Activated naive CD8-positive, alpha-beta T cell (primary cell): ENCODE measurements around the gene CTNNA2.

Experiments
- H3K27ac Mint-ChIP-seq: one replicate; pipeline ENCODE4 v1.8.0; 2021; ENCODE audit warnings: mixed read lengths
- H3K27me3 Mint-ChIP-seq: one replicate; pipeline ENCODE4 v1.8.0; 2021; ENCODE audit warnings: mixed read lengths
- H3K36me3 Mint-ChIP-seq: one replicate; pipeline ENCODE4 v1.8.0; 2021; ENCODE audit warnings: mixed read lengths
- H3K4me1 Mint-ChIP-seq: one replicate; pipeline ENCODE4 v1.8.0; 2021; ENCODE audit warnings: low read depth, mixed read lengths
- H3K4me3 Mint-ChIP-seq: one replicate; pipeline ENCODE4 v1.8.0; 2021; ENCODE audit warnings: mild to moderate bottlenecking, mixed read lengths
- H3K9me3 Mint-ChIP-seq: one replicate; pipeline ENCODE4 v1.8.0; 2021; ENCODE audit warnings: low read depth, mixed read lengths

Gene CTNNA2

DNA sequence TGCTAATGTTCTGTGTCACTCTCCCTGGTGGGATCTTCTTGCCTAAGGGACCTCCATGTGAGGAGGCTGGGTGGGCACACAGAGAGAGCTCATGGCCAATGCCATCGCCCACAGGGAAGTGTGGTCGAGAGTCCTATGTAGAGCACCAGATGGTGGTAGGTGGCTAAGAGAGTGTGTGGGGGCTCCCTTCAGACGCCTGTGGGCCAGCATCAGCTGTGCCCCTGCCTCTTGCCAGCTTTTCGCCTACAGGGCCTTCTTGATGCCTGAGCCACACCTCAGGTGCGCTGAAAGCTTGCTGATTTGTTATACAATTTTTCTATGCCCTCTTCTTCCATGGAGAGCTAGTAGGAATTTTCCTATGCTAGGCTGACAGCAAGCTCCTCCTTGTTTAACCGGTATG is 753.4 kb downstream of the CTNNA2 start:
- H3K4me3 Mint-ChIP-seq: no peak overlapping the region
- H3K36me3 Mint-ChIP-seq: no peaks in the 10 kb centered on the region
- H3K27ac Mint-ChIP-seq: no peak overlapping the region
- no peaks in the 10 kb centered on the region for H3K27me3 Mint-ChIP-seq
- no peaks in the 10 kb centered on the region for H3K4me1 Mint-ChIP-seq
- peaks cover 4% of the 10 kb centered on the region for H3K9me3 Mint-ChIP-seq

DNA sequence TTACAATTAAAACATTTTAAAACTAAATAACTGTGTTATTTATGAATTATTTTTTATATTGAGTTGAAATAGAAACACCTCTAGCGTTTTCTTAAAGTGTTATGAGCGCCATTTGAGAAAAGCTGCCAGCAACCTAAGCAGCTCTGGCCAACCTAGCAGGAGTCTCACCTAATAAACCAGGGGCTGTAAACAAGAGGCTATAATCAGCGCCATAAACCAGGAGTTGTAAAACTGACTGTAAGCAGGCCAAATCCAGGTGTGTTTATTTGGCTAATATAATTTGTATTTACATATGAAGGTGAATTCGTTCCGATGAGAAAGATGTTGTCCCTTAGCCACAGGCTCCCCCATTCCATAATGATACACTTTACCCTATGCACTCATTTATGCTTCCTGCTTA is 757.0 kb downstream of the CTNNA2 start:
- Mint-ChIP-seq H3K27ac (no peak overlapping the region), H3K4me1 (no peaks in the 10 kb centered on the region), H3K36me3 (no peaks in the 10 kb centered on the region), H3K4me3 (no peak overlapping the region), H3K27me3 (no peaks in the 10 kb centered on the region), H3K9me3 (peaks cover 10% of the 10 kb centered on the region)

DNA sequence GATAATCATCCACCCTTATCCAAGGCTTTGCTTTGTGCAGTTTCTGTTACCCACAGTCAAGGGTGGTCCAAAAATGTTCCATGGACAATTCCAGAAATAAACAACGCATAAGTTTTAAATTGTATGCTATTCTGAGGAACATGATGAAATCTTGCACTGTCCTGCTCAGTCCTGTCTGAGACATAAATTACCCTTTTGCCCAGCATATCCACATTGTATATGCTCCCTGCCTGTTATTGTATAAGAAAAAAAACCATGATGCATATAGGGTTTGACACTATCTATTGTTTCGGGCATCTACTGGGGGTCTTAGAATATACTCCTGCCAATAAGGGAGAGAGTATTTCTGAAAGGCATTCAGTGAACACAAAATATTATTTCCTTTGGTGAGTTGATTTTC is 767.7 kb downstream of the CTNNA2 start:
- Mint-ChIP-seq H3K4me3 (no peak overlapping the region), H3K4me1 (no peaks in the 10 kb centered on the region), H3K27me3 (no peaks in the 10 kb centered on the region), H3K9me3 (no peaks in the 10 kb centered on the region), H3K27ac (no peak overlapping the region), H3K36me3 (no peaks in the 10 kb centered on the region)

DNA sequence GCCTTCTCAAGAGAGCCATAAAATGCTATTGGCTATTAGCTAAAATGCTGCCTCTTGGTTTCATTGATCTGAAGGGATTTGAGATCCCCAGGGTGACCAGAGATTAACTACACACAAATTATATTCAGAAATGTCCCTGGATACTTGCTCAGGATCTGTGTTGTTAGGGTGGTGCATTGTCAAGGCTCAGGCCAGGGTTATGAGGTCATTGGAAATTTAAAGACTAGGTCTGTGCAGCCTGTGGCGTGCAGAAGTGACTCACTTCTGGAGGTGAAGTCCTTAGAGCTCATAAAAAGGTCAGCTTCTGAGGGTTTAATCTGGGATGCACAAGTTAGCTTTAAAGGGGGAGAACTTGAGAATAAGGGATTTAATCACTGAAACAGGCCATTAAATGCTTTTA is 768.2 kb downstream of the CTNNA2 start:
- no peaks in the 10 kb centered on the region for H3K9me3 Mint-ChIP-seq
- no peaks in the 10 kb centered on the region for H3K36me3 Mint-ChIP-seq
- no peak overlapping the region for H3K27ac Mint-ChIP-seq
- H3K4me1 Mint-ChIP-seq: no peaks in the 10 kb centered on the region
- no peaks in the 10 kb centered on the region for H3K27me3 Mint-ChIP-seq
- no peak overlapping the region for H3K4me3 Mint-ChIP-seq

DNA sequence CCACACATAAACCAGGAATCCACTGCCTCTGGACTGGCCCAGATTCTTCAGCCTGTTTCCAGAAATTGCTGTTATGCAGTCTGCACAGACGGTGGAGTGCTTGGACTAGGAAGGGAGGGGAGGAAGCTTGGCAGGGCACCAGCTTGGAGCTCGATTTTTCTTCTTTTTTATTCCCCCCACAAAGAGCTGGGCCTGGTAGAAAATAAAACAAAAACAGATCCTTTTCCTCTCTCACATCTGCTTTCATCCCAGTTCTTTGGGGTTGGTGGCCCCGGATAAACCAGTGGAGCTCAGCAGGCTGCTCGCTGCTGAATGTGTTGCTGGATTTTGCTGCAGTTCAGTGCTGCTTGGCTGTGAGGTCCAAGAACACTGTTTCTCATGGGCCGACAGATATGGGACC is 775.7 kb downstream of the CTNNA2 start:
- no peaks in the 10 kb centered on the region for H3K36me3 Mint-ChIP-seq
- no peaks in the 10 kb centered on the region for H3K9me3 Mint-ChIP-seq
- no peaks in the 10 kb centered on the region for H3K4me1 Mint-ChIP-seq
- no peak overlapping the region for H3K27ac Mint-ChIP-seq
- no peak overlapping the region for H3K4me3 Mint-ChIP-seq
- H3K27me3 Mint-ChIP-seq: peaks cover 1% of the 10 kb centered on the region

DNA sequence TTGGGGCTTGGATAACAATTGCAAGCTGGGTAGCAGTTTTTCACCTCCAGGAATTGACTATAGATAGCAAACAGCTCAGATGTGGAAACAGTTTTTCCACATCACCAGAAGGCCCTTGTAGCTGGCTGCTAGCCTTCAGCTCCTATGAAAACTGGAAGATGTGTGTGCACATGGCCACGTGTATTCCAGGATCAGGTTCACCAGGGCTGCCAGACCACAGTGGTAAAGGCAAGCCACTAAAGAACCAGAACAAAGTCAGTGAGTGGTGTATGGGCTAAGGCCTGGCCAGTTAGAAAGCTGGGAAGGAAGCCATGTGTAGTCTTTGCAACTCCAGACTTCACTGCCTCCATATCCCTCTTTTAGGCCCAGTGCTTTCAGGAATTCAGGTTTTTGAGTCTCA is 778.8 kb downstream of the CTNNA2 start:
- H3K27me3 Mint-ChIP-seq: peaks cover 3% of the 10 kb centered on the region
- no peak overlapping the region for H3K4me3 Mint-ChIP-seq
- no peaks in the 10 kb centered on the region for H3K4me1 Mint-ChIP-seq
- no peaks in the 10 kb centered on the region for H3K9me3 Mint-ChIP-seq
- H3K27ac Mint-ChIP-seq: no peak overlapping the region
- no peaks in the 10 kb centered on the region for H3K36me3 Mint-ChIP-seq

DNA sequence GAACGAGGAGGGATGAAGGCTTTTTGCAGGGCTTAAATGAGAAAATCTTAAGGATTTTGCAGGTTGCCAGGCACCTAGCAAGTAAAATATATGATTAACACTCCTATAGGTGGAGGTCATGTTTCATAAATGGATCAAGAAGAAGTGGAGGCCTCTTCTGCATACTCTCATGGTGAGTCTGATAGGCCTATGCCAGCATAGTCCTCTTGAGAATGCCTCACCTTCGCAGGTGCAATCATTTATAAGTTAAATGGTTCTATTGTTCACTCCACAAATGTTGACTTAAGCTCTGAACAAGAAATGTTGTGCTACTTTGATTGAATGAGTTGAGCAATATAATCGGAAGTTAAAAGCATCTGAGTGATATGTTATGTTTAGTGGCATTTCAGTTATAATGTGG is 779.6 kb downstream of the CTNNA2 start:
- no peak overlapping the region for H3K4me3 Mint-ChIP-seq
- H3K27me3 Mint-ChIP-seq: peaks cover 5% of the 10 kb centered on the region
- no peaks in the 10 kb centered on the region for H3K4me1 Mint-ChIP-seq
- H3K9me3 Mint-ChIP-seq: no peaks in the 10 kb centered on the region
- no peak overlapping the region for H3K27ac Mint-ChIP-seq
- no peaks in the 10 kb centered on the region for H3K36me3 Mint-ChIP-seq

DNA sequence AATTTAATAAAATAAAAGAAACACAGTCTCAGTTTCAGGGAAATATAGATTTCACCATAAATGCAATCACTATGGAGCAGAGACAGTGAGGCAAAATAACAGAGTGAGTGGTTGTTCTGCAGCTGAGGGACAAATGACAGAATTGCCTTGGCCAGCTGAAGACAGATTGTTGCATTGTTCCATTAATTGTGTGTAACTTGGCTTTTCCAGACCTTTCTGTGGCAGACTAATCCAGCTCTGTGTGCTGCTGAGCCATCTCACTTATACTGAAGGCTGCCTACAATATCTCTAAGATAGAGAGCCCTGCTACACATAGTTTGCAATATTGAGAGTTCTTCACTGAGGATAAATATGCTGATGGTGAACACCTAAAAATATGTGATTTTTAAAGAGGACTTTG is 780.2 kb downstream of the CTNNA2 start:
- Mint-ChIP-seq H3K4me3 (no peak overlapping the region), H3K9me3 (no peaks in the 10 kb centered on the region), H3K36me3 (no peaks in the 10 kb centered on the region), H3K4me1 (no peaks in the 10 kb centered on the region), H3K27me3 (peaks cover 5% of the 10 kb centered on the region), H3K27ac (no peak overlapping the region)

DNA sequence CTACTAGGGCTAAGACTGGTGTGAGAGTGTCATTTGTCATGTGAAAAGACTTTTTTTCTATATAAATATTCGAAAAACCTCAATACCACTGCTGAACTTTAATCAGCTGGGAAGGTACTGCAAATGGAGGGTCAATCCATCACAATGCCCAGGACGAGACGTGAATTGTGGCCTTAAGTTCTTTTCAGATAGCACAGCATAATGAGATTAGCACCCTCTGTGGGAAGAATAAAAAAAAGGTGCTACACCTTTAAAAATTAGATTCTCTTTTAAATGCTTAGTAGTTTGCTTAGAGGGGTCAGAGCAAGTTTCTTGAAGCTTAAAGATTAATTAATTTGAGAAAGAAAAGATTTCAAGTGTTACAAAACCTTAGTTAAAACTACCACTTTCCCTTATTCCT is 786.1 kb downstream of the CTNNA2 start:
- H3K27me3 Mint-ChIP-seq: peaks cover 13% of the 10 kb centered on the region
- no peak overlapping the region for H3K4me3 Mint-ChIP-seq
- no peaks in the 10 kb centered on the region for H3K4me1 Mint-ChIP-seq
- H3K9me3 Mint-ChIP-seq: no peaks in the 10 kb centered on the region
- H3K27ac Mint-ChIP-seq: no peak overlapping the region
- H3K36me3 Mint-ChIP-seq: no peaks in the 10 kb centered on the region

DNA sequence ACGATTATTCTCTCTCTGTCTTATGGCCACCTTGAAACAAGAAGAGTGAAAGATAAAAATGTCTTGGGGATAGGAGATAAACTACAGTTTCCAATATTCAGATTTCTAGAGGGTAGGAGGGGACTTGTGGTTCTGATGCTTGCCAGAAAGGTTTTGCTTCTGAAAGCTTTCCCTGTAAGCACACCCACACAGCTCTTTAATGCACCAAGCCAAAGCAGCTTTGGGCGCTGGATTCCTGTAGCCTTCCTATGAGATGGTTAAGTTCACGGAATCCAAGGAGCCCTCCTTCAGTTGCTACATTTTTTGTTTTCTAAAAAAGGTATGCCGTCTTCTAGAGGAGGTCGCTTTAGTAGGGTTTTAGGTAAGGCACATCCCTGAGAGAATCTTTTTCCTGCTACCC is 786.8 kb downstream of the CTNNA2 start:
- Mint-ChIP-seq H3K9me3 (no peaks in the 10 kb centered on the region), H3K36me3 (no peaks in the 10 kb centered on the region), H3K27me3 (peaks cover 13% of the 10 kb centered on the region), H3K4me1 (no peaks in the 10 kb centered on the region), H3K27ac (no peak overlapping the region), H3K4me3 (no peak overlapping the region)

DNA sequence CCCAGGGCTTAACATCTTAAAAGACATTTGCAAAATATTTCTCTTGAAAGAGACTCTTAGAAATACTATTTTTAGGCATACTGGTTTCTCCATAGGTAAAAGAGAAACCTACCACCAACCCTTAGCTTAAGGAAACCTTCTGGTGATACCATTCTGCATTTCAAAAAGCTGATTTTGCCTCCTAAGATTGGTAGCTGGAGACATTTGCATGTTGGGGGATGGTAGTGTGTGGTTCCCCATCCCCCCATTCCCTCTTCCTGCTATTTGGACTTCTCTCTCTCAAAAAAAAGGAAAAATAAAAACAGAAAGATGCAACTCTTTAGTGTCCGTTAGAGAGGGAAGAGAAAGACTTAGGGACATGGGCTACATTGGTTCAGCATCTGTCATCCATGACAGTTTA is 787.5 kb downstream of the CTNNA2 start:
- Mint-ChIP-seq H3K27me3 (peaks cover 13% of the 10 kb centered on the region), H3K4me1 (no peaks in the 10 kb centered on the region), H3K27ac (no peak overlapping the region), H3K9me3 (no peaks in the 10 kb centered on the region), H3K4me3 (no peak overlapping the region), H3K36me3 (no peaks in the 10 kb centered on the region)

DNA sequence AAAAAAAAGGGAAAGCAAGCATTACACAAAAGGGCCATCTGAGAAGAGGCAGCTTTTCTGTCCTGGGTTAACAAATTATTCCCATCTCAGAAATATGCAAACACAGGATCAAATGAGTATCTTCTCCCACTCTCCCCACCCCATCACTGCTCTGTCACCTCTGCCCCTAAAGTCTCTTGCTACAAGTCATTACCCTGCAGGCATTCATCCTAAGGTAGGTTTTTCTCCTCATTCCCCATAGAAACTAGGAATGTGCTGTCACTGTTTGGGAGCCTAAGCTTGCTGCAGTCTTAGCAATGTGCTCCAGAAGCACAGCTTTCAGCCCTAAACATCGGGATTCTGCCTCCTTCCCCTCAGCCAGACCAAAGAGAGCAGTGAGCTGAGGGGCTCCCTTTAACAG is 788.1 kb downstream of the CTNNA2 start:
- Mint-ChIP-seq H3K27ac (no peak overlapping the region), H3K4me1 (no peaks in the 10 kb centered on the region), H3K4me3 (no peak overlapping the region), H3K36me3 (no peaks in the 10 kb centered on the region), H3K27me3 (peaks cover 13% of the 10 kb centered on the region), H3K9me3 (no peaks in the 10 kb centered on the region)

DNA sequence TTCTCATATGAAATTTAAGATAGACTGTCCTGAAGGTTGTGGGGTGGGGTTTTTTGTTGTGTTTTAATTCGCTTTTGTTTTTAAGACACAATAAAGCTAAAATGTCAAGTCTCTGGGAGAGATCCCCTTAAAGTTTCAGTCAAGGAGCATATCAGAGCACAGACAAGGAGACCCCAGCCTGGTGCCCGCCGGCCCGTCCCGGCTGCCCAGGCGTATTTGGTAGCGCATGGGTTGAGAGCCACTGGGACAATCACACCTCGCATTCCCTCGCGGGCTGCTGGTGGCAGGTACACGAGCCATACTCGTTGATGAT is 789.1 kb downstream of the CTNNA2 start:
- Mint-ChIP-seq H3K36me3 (no peaks in the 10 kb centered on the region), H3K4me3 (no peak overlapping the region), H3K4me1 (no peaks in the 10 kb centered on the region), H3K9me3 (no peaks in the 10 kb centered on the region), H3K27ac (no peak overlapping the region), H3K27me3 (peaks cover 17% of the 10 kb centered on the region)

DNA sequence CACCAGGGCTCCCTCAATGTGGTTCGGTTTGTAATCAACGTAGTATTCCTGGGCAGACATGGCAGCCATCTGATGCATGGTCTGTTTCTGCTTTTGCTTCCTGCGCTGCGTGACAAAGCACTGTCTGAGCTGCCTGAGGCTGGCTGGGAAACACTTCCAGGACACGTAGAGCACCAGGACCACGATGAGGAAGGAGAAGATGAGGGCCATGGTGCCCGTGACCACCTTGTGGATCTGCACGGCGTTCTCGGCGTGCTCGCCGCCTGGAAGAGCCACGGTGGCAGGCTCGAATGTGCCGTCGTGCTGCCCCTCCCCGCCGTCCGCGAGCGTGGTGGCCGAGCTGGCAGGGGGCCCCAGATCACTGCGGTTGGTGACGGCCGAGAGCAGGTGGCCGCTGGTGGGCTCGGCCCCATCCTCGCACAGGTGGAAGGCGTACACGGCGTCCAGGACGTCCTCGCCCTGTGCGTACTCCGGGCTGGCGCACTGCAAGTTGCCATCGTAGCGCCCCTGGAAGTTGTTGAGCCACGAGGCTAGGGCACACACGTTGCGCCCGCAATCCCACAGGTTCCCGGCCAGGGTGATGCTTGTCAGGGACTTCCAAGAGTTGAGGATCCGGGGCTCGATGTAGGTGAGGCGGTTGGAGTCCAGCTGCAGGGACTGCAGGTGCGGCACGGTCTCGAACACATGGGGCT is 789.6 kb downstream of the CTNNA2 start:
- H3K27me3 Mint-ChIP-seq: peaks cover 16% of the 10 kb centered on the region
- no peaks in the 10 kb centered on the region for H3K9me3 Mint-ChIP-seq
- no peak overlapping the region for H3K4me3 Mint-ChIP-seq
- no peak overlapping the region for H3K27ac Mint-ChIP-seq
- no peaks in the 10 kb centered on the region for H3K4me1 Mint-ChIP-seq
- H3K36me3 Mint-ChIP-seq: no peaks in the 10 kb centered on the region

DNA sequence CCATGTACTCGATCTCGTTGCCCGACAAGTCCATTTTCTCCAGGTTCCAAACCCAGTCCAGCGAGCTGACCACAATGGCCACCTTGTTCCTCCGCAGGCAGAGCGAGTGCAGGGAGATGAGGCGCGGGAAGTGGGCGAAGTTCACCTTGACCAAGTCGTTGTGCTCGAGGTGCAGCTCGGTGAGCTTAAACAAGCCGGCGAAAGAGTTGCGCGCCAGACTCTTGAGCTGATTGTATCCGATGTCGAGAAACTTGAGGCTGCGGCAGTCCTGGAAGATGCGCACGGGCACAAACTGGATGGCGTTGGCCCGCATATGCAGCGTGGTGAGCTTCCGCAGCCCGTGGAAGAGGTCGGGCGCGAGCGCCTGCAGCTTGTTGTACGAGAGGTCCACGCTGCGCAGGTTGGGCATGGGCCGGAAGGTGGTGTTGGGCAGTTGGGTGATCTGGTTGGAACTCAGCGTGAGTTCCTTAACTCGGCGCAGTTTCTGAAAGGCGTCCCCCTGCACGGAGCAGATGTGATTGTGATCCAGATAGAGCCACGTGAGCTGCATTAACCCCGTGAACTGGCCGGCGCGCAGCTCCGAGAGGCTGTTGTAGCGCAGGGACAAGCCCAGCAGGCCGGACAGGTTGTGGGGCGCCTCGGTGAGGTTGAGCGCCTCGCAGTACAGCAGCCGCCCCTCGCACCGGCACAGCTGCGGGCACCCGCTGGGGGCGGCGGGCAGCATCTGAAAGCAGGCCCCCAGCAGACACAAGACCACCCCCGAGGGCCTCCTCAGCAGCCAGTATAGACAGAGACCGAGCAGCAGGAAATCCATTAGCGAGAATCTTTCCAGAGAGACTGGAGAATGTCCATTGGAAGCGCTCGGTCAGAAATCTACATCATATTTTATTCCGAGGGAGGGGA is 790.4 kb downstream of the CTNNA2 start:
- Mint-ChIP-seq H3K27me3 (peaks cover 13% of the 10 kb centered on the region), H3K4me3 (no peak overlapping the region), H3K4me1 (no peaks in the 10 kb centered on the region), H3K9me3 (no peaks in the 10 kb centered on the region), H3K27ac (no peak overlapping the region), H3K36me3 (no peaks in the 10 kb centered on the region)
